Inflammatory macrophage (primary cell): ENCODE data around the gene RNU1-3.
A peak's percentile ranks its signal among the peaks of the same experiment; 100 is the strongest.
"Not testable (repeated sequence)": the region's sequence is repeated elsewhere in the genome, so short reads cannot be mapped to it uniquely, and the experiment has no call there.

ENCODE experiments used
- DNase-seq, 2 donors: peaks; one replicate each; pipeline ENCODE4 v3.0.0-alpha.2; 2020 to 2022

The RNU1-3 gene

DNA sequence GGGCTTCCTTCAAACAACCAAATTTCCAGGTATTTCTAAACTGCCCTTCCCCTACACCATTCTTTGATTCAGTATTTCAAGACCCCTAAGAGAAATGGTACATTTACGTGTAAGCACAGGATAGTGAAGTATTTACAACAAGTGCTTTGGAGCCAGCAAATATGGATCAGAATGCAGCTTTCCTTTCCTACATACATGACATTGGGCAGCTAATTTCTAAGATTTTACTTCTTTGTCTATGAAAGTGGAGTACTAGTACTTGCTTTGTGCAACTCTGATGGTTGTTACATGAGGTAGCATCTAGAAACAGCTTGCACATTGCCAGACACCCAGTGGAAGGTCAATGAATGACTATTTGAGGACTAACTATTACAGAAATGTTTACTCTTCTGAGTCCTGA, 15.2 kb downstream of the RNU1-3 start:
- DNase-seq: not testable (repeated sequence)

GRCh38 chr1:16649960-16650359, 16.8 kb downstream of the RNU1-3 start:
- not testable (repeated sequence) for DNase-seq

DNA sequence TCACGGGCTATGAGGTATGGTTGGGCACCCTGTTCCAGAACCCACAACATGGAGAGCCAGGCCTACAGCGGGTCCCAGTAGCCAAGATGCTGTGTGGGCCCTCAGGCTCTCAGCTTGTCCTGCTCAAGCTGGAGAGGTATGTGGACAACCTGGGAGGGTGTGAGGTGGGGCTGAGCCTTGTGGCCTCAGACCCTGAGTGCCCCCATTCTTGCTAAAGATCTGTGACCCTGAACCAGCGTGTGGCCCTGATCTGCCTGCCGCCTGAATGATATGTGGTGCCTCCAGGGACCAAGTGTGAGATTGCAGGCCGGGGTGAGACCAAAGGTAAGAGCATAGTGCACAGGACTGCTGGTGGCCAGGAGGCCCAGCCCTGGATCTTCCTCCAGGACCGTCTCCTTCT, 17.4 kb downstream of the RNU1-3 start:
- not testable (repeated sequence) for DNase-seq

- not testable (repeated sequence) for DNase-seq
Measured at GRCh38 chr1:16648756-16649155, 18.0 kb downstream of the RNU1-3 start.

DNA sequence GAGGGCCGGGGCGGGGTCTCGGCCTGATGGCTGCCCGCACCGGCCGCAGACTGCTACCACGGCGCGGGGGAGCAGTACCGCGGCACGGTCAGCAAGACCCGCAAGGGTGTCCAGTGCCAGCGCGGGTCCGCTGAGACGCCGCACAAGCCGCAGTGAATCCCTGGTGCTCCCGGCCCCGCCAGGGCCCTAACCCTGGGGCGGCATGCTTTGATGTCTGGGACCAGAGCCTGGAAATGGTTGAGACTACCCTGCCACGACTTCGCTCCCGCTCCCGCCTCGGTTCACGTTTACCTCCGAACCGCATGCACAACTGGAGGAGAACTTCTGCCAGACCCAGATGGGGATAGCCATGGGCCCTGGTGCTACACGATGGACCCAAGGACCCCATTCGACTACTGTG, 18.5 kb downstream of the RNU1-3 start:
- DNase-seq: not testable (repeated sequence)

DNA sequence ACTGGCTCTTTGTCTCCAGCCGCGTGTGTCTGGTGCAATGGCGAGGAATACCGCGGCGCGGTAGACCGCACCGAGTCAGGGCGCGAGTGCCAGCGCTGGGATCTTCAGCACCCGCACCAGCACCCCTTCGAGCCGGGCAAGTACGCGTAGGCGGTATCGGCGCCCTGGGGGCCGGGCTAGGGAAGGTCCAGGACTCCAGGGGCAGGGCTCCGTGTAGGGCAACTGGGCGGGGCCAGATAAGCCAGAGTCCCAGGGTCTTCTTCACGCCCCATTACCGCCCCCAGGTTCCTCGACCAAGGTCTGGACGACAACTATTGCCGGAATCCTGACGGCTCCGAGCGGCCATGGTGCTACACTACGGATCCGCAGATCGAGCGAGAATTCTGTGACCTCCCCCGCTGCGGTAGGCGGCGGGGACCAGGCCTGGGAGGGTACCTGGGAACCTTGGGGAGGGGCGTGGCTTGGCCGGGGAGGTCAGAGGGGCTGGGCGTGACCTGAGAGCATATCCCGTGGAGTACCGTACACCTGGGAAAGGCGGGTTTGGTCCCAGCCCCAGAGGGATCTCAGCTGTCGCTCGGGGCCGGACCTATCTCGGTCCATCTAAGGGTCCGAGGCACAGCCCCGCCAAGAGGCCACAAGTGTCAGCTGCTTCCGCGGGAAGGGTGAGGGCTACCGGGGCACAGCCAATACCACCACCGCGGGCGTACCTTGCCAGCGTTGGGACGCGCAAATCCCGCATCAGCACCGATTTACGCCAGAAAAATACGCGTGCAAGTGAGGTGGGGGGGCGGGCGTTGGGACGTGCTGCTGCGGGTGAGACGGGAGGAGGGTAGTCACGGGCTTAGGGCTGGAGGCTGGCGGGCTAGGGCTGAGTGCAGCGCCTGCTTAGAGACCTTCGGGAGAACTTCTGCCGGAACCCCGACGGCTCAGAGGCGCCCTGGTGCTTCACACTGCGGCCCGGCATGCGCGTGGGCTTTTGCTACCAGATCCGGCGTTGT, 19.3 kb downstream of the RNU1-3 start:
- DNase-seq: not testable (repeated sequence)

DNA sequence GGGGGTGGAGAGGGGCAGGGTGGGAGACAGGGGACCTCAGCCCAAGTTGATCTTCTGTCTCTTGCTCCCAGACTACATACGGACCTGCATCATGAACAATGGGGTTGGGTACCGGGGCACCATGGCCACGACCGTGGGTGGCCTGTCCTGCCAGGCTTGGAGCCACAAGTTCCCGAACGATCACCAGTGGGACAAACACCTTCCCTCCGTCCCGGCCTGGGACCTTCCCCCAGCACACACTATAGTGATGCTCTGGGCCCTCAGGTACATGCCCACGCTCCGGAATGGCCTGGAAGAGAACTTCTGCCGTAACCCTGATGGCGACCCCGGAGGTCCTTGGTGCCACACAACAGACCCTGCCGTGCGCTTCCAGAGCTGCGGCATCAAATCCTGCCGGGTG, 20.0 kb downstream of the RNU1-3 start:
- not testable (repeated sequence) for DNase-seq

GRCh38 chr1:16646061-16646664, 20.6 kb downstream of the RNU1-3 start:
- not testable (repeated sequence) for DNase-seq

DNA sequence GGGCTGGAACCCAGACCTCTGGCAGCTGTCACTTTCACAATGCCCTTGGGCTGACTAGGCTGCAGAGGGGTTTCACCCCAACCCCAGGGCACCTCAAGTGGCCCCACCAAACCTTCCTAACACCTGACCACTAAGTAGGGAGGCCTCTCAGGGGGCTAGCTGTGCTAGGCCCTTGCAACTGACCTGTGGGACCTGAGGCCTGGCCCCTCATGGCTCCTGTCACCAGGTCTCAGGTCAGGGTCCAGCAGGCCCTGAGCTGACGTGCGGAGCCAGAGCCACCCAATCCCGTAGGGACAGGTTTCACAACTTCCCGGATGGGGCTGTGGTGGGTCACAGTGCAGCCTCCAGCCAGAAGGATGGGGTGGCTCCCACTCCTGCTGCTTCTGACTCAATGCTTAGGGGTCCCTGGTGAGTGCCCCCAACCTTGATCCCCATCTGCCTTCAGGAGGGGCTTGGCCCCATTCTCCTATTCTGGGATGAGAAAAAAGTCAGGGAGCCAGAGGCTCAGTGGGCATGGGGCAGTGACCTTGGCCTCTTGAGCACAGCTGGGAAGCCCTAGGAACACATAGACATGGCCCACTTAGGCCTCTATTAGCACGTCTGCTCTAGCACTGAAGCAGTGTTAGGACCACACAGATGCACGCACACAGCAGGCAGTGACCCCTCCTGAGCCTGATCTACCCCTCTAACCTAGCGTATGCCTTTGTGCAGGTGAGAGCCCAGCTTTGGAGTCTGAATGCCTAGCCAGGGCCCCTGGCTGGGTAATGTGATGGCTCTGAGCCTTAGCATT, 21.3 kb downstream of the RNU1-3 start:
- not testable (repeated sequence) for DNase-seq

- DNase-seq: peak; percentile 93 to 94
Measured at GRCh38 chr1:16644482-16645270, 22.1 kb downstream of the RNU1-3 start.

DNA sequence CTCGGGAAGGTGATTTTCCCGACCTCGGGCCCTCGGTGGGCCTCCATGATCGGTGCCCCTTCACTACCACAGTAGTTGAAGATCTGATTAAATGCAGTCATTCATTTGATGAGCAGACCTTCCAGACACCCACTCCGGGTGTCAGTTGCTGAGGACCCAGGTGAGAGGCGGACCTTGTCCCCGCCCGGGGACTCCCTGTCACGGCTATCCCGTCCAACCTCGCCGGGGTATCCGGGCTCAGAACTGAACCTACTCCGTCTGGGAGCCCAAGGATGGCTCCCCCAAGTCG, 22.6 kb downstream of the RNU1-3 start:
- DNase-seq: no peak

DNA sequence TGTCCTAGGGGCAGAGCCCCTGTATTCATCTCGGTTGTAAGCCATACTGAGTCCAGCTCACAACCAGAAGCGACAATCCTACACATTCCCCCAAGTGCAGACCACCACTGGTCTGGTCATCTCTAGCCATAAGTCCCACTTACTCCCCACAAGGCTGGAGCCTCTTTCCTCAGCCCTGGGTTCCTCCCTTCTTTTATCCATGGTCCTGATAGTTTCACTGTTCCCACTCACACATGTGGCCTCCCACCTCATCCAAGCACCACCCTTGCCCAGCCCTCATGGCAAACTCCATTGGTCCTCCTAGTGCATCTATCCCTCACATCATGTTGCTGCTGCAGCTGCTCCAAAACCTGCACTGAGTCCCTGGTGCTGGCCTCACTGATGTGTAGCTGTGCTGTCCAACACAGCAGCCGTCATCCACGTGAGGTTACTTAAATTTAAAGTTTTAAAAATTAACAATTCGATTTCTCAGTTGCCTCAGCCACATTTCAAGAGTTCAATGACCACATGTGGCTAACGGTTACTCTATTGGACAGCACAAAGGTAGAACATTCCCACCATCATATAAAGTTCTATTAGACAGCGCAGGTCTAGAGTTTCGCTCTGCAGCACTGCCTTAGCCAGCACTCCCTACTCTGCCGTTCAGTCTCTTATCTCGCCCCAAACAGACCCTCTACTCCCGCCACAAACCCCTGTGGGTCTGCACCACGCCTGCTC, 23.1 kb downstream of the RNU1-3 start:
- not testable (repeated sequence) for DNase-seq

GRCh38 chr1:16643001-16643411, 23.7 kb downstream of the RNU1-3 start:
- DNase-seq: not testable (repeated sequence)

GRCh38 chr1:16642025-16642966, 24.5 kb downstream of the RNU1-3 start:
- not testable (repeated sequence) for DNase-seq

GRCh38 chr1:16641159-16641975, 25.4 kb downstream of the RNU1-3 start:
- DNase-seq: not testable (repeated sequence)

- DNase-seq: not testable (repeated sequence)
Measured at GRCh38 chr1:16639091-16640031, 27.4 kb downstream of the RNU1-3 start.

GRCh38 chr1:16637941-16638778, 28.6 kb downstream of the RNU1-3 start:
- DNase-seq: not testable (repeated sequence)
